Stomach (tissue), 4 donors: ENCODE data around the gene EML2.

Source experiments
- CTCF ChIP-seq, 7 experiments: fragments of 450-650 bp in 4 of 7; fragments of 200-600 bp in 3 of 7; sonication (generic) in 3 of 7; IDR thresholded peaks; one replicate each; pipeline ENCODE4 v1.5.1; 2016 to 2019; ENCODE audit warnings: antibody characterized with exemption in 7 of 7, control low read depth in 2 of 7, mild to moderate bottlenecking in 1 of 7
- EP300 ChIP-seq: sonication (generic); formaldehyde crosslinking; IDR thresholded peaks from one replicate; pipeline ENCODE4 v1.6.1; 2017; ENCODE audit warnings: antibody characterized with exemption
- POLR2A ChIP-seq, 4 donors: fragments of 450-650 bp; IDR thresholded peaks; one replicate each; pipeline ENCODE4 v1.6.1; 2016; ENCODE audit warnings: antibody characterized with exemption in 4 of 4, control low read depth in 2 of 4, mild to moderate bottlenecking in 1 of 4, moderate library complexity in 1 of 4

- no peak for TF ChIP-seq CTCF (IDR thresholded peaks at IDR 0.05)
- no peak for TF ChIP-seq EP300
- TF ChIP-seq POLR2A (IDR thresholded peaks at IDR 0.05), result no peak
These were observed 9.5 kb downstream of the EML2 start for GRCh38 chr19:45629704-45630103.
